ENCODE results near the gene DDX56. TPM values are rescaled to one million over a fixed set of nuclear protein-coding genes. Genes with fewer than 3 reads are reported as not detected.

The DDX56 gene
- total and polyA plus RNA-seq, 5 donors from 2014 or later = 42.3 to 108 (median 47.8) TPM

- Histone ChIP-seq H3K4me1 (ENCODE audit: control insufficient read depth, insufficient read depth, low read length, poor library complexity, severe bottlenecking) (no peaks in the 10 kb centered on the region), H3K9me3 (ENCODE audit: control insufficient read depth in 2 of 2, low read length in 2 of 2) (no peaks in the 10 kb centered on the region), H3K27me3 (ENCODE audit: control insufficient read depth, insufficient read depth, low read length) (no peaks in the 10 kb centered on the region), H3K36me3 (ENCODE audit: control insufficient read depth, insufficient read depth, low read length) (no peaks in the 10 kb centered on the region), H3K4me3 (ENCODE audit: low read depth, low read length) (no peak overlapping the region), H3K27ac (ENCODE audit: insufficient read depth, low read length, poor library complexity, severe bottlenecking) (no peak overlapping the region)
- H3K4me1 Mint-ChIP-seq = peaks cover 6 to 10% (median 7%) of the 10 kb centered on the region in 4 donors
- H3K27ac Mint-ChIP-seq = no peak overlapping the region
- no peak overlapping the region for H3K4me3 Mint-ChIP-seq
- no peaks in the 10 kb centered on the region for H3K36me3 Mint-ChIP-seq
- ATAC-seq (ENCODE audit: low read depth in 2 of 2) (no peak), DNase-seq (no peak)
- peaks cover 8% of the 10 kb centered on the region for H3K27me3 Mint-ChIP-seq
- peaks cover 0 to 2% (median 0%) of the 10 kb centered on the region in 7 donors for H3K9me3 Mint-ChIP-seq
Measured at GRCh38 chr7:44590910-44591309, 17.2 kb upstream of the DDX56 start.

GRCh38 chr7:44587843-44588711 lies 14.4 kb upstream of the DDX56 start:
- H3K27me3 Mint-ChIP-seq = peaks cover 4% of the 10 kb centered on the region
- H3K4me1 Mint-ChIP-seq = peaks cover 6 to 10% (median 9%) of the 10 kb centered on the region in 4 donors
- H3K4me1 ChIP-seq (ENCODE audit: control insufficient read depth, insufficient read depth, low read length, poor library complexity, severe bottlenecking) = peaks cover under 1% of the 10 kb centered on the region
- peak overlapping the region in 1 of 4 donors; percentile 64 for H3K4me3 Mint-ChIP-seq
- H3K27ac Mint-ChIP-seq = peak overlapping the region in 2 of 3 donors; percentile 55 to 62
- peak; percentile 67 to 81 for ATAC-seq (ENCODE audit: low read depth in 2 of 2)
- no peaks in the 10 kb centered on the region for H3K27me3 ChIP-seq (ENCODE audit: control insufficient read depth, insufficient read depth, low read length)
- no peak overlapping the region for H3K4me3 ChIP-seq (ENCODE audit: low read depth, low read length)
- no peaks in the 10 kb centered on the region for H3K36me3 Mint-ChIP-seq
- no peaks in the 10 kb centered on the region for H3K9me3 ChIP-seq (ENCODE audit: control insufficient read depth in 2 of 2, low read length in 2 of 2)
- H3K9me3 Mint-ChIP-seq = peaks cover 0 to 2% (median 0%) of the 10 kb centered on the region in 7 donors
- no peaks in the 10 kb centered on the region for H3K36me3 ChIP-seq (ENCODE audit: control insufficient read depth, insufficient read depth, low read length)
- peak; percentile 41 to 85 (median 75) for DNase-seq
- no peak overlapping the region for H3K27ac ChIP-seq (ENCODE audit: insufficient read depth, low read length, poor library complexity, severe bottlenecking)

- H3K36me3 ChIP-seq (ENCODE audit: control insufficient read depth, insufficient read depth, low read length) = peaks cover 17% of the 10 kb centered on the region
- no peaks in the 10 kb centered on the region for H3K9me3 Mint-ChIP-seq
- H3K27me3 ChIP-seq (ENCODE audit: control insufficient read depth, insufficient read depth, low read length) = no peaks in the 10 kb centered on the region
- H3K36me3 Mint-ChIP-seq = peaks cover 17% of the 10 kb centered on the region
- H3K27ac Mint-ChIP-seq = peak overlapping the region; percentile 98 to 99 (median 99)
- H3K4me1 Mint-ChIP-seq = peaks cover 9 to 51% (median 34%) of the 10 kb centered on the region in 4 donors
- H3K4me3 Mint-ChIP-seq = peak overlapping the region; percentile 93 to 97 (median 94)
- peaks cover 9% of the 10 kb centered on the region for H3K27me3 Mint-ChIP-seq
- no peak for DNase-seq
- peak overlapping the region; percentile 96 for H3K27ac ChIP-seq (ENCODE audit: insufficient read depth, low read length, poor library complexity, severe bottlenecking)
- peaks cover 24% of the 10 kb centered on the region for H3K4me1 ChIP-seq (ENCODE audit: control insufficient read depth, insufficient read depth, low read length, poor library complexity, severe bottlenecking)
- H3K9me3 ChIP-seq (ENCODE audit: control insufficient read depth in 2 of 2, low read length in 2 of 2) = no peaks in the 10 kb centered on the region
- peak overlapping the region; percentile 87 for H3K4me3 ChIP-seq (ENCODE audit: low read depth, low read length)
- ATAC-seq (ENCODE audit: low read depth in 2 of 2) = no peak
Measured at GRCh38 chr7:44583146-44583865, 9.6 kb upstream of the DDX56 start.

- peak within 1 kb of the TSS; percentile 93 to 97 (median 94) for H3K4me3 Mint-ChIP-seq
Measured at GRCh38 chr7:44581879-44582603, 8.3 kb upstream of the DDX56 start, which contains the start of gene TMED4. TSS of gene TMED4 (minus strand) at chr7:44582231. CDS start at chr7:44582206, 25 bp downstream.

GRCh38 chr7:44580945-44581878 lies 7.5 kb upstream of the DDX56 start:
- Mint-ChIP-seq H3K4me3 (peak overlapping the region; percentile 93 to 97 (median 94)), H3K27ac (peak overlapping the region; percentile 98 to 99 (median 99)), H3K9me3 (no peaks in the 10 kb centered on the region), H3K36me3 (peaks cover 18% of the 10 kb centered on the region), H3K27me3 (peaks cover 6% of the 10 kb centered on the region), H3K4me1 (peaks cover 4 to 50% (median 27%) of the 10 kb centered on the region in 4 donors)
- H3K27me3 ChIP-seq (ENCODE audit: control insufficient read depth, insufficient read depth, low read length) = no peaks in the 10 kb centered on the region
- peaks cover 24% of the 10 kb centered on the region for H3K4me1 ChIP-seq (ENCODE audit: control insufficient read depth, insufficient read depth, low read length, poor library complexity, severe bottlenecking)
- H3K9me3 ChIP-seq (ENCODE audit: control insufficient read depth in 2 of 2, low read length in 2 of 2) = no peaks in the 10 kb centered on the region
- H3K4me3 ChIP-seq (ENCODE audit: low read depth, low read length) = peak overlapping the region; percentile 80
- ATAC-seq (ENCODE audit: low read depth in 2 of 2) = peak; percentile 38
- H3K36me3 ChIP-seq (ENCODE audit: control insufficient read depth, insufficient read depth, low read length) = peaks cover 22% of the 10 kb centered on the region
- H3K27ac ChIP-seq (ENCODE audit: insufficient read depth, low read length, poor library complexity, severe bottlenecking) = peak overlapping the region; percentile 96
- DNase-seq = peak; percentile 22 to 82 (median 57)

More at GRCh38 chr7:44581879-44582603, 8.3 kb upstream of the DDX56 start, which contains the start of gene TMED4:
- Mint-ChIP-seq H3K4me1 (peaks cover 4 to 49% (median 26%) of the 10 kb centered on the region in 4 donors), H3K27me3 (peaks cover 6% of the 10 kb centered on the region), H3K36me3 (peaks cover 17% of the 10 kb centered on the region), H3K27ac (peak within 1 kb of the TSS; percentile 98 to 99 (median 99)), H3K9me3 (no peaks in the 10 kb centered on the region)
- H3K4me1 ChIP-seq (ENCODE audit: control insufficient read depth, insufficient read depth, low read length, poor library complexity, severe bottlenecking) = peaks cover 24% of the 10 kb centered on the region
- peak within 1 kb of the TSS; percentile 87 for H3K4me3 ChIP-seq (ENCODE audit: low read depth, low read length)
- DNase-seq = peak; percentile 99 to 100 (median 100)
- H3K27ac ChIP-seq (ENCODE audit: insufficient read depth, low read length, poor library complexity, severe bottlenecking) = peak within 1 kb of the TSS; percentile 96
- H3K36me3 ChIP-seq (ENCODE audit: control insufficient read depth, insufficient read depth, low read length) = peaks cover 22% of the 10 kb centered on the region
- H3K9me3 ChIP-seq (ENCODE audit: control insufficient read depth in 2 of 2, low read length in 2 of 2) = no peaks in the 10 kb centered on the region
- no peaks in the 10 kb centered on the region for H3K27me3 ChIP-seq (ENCODE audit: control insufficient read depth, insufficient read depth, low read length)
- ATAC-seq (ENCODE audit: low read depth in 2 of 2) = peak; percentile 88 to 89

GRCh38 chr7:44576228-44576627 lies 2.5 kb upstream of the DDX56 start:
- Histone ChIP-seq H3K4me1 (ENCODE audit: control insufficient read depth, insufficient read depth, low read length, poor library complexity, severe bottlenecking) (peaks cover 42% of the 10 kb centered on the region), H3K27ac (ENCODE audit: insufficient read depth, low read length, poor library complexity, severe bottlenecking) (no peak overlapping the region), H3K27me3 (ENCODE audit: control insufficient read depth, insufficient read depth, low read length) (no peaks in the 10 kb centered on the region), H3K9me3 (ENCODE audit: control insufficient read depth in 2 of 2, low read length in 2 of 2) (no peaks in the 10 kb centered on the region), H3K36me3 (ENCODE audit: control insufficient read depth, insufficient read depth, low read length) (peaks cover 41% of the 10 kb centered on the region), H3K4me3 (ENCODE audit: low read depth, low read length) (no peak overlapping the region)
- H3K27ac Mint-ChIP-seq = peak overlapping the region in 2 of 3 donors; percentile 87 to 100
- H3K27me3 Mint-ChIP-seq = no peaks in the 10 kb centered on the region
- no peak for DNase-seq
- no peaks in the 10 kb centered on the region for H3K9me3 Mint-ChIP-seq
- H3K36me3 Mint-ChIP-seq = peaks cover 31% of the 10 kb centered on the region
- H3K4me3 Mint-ChIP-seq = peak overlapping the region in 2 of 4 donors; percentile 68 to 83
- peaks cover 11 to 68% (median 36%) of the 10 kb centered on the region in 4 donors for H3K4me1 Mint-ChIP-seq
- ATAC-seq (ENCODE audit: low read depth in 2 of 2) = no peak

All from CD4-positive, CD25-positive, alpha-beta regulatory T cell (primary cell).